ENCODE measurements around the gene CELA2A. TPM values are rescaled to one million over a fixed set of nuclear protein-coding genes. Genes with fewer than 3 reads are reported as not detected.
"Not testable (repeated sequence)": the region's sequence is repeated elsewhere in the genome, so short reads cannot be mapped to it uniquely, and the experiment has no call there.

Gene CELA2A
- total RNA-seq, 1 donor from 2014 or later = not detected

- H2AFZ ChIP-seq (replicated peaks) = no peak overlapping the region
- no peak overlapping the region for H3K4me2 ChIP-seq
- H3K36me3 Mint-ChIP-seq = no peaks in the 10 kb centered on the region
- no peak for TF ChIP-seq EZH2 (IDR thresholded peaks at IDR 0.05)
- TF ChIP-seq, protein P1, sequence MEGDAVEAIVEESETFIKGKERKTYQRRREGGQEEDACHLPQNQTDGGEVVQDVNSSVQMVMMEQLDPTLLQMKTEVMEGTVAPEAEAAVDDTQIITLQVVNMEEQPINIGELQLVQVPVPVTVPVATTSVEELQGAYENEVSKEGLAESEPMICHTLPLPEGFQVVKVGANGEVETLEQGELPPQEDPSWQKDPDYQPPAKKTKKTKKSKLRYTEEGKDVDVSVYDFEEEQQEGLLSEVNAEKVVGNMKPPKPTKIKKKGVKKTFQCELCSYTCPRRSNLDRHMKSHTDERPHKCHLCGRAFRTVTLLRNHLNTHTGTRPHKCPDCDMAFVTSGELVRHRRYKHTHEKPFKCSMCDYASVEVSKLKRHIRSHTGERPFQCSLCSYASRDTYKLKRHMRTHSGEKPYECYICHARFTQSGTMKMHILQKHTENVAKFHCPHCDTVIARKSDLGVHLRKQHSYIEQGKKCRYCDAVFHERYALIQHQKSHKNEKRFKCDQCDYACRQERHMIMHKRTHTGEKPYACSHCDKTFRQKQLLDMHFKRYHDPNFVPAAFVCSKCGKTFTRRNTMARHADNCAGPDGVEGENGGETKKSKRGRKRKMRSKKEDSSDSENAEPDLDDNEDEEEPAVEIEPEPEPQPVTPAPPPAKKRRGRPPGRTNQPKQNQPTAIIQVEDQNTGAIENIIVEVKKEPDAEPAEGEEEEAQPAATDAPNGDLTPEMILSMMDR (IDR thresholded peaks at IDR 0.05) = no peak
- no peak for TF ChIP-seq EZH2phosphoT487 (IDR thresholded peaks at IDR 0.05)
- no peaks in the 10 kb centered on the region for H3K4me1 ChIP-seq
- H3K79me2 ChIP-seq (ENCODE audit: low read depth) = no peaks in the 10 kb centered on the region
- no peak overlapping the region for H3K9ac ChIP-seq
- no peak overlapping the region for H3K27ac ChIP-seq
- peaks cover 24% of the 10 kb centered on the region for H3K4me1 Mint-ChIP-seq
- H3K9me3 Mint-ChIP-seq = no peaks in the 10 kb centered on the region
- no peaks in the 10 kb centered on the region for H4K20me1 ChIP-seq (ENCODE audit: low read depth)
- no peaks in the 10 kb centered on the region for H3K27me3 ChIP-seq
- peaks cover 10% of the 10 kb centered on the region for H3K27me3 Mint-ChIP-seq (ENCODE audit: insufficient read depth, low read depth)
- no peaks in the 10 kb centered on the region for H3K36me3 ChIP-seq
- no peak overlapping the region for H3K4me3 ChIP-seq
- no peaks in the 10 kb centered on the region for H3F3A ChIP-seq (ENCODE audit: low read depth)
- H3K4me3 Mint-ChIP-seq = no peak overlapping the region
- DNase-seq (ENCODE audit: low spot score) = no peak
- no peaks in the 10 kb centered on the region for H3K9me3 ChIP-seq (ENCODE audit: low read depth)
- H3K27ac Mint-ChIP-seq = peak overlapping the region; percentile 10
Measured at GRCh38 chr1:15455522-15455921, 1.0 kb upstream of the CELA2A start.

DNA sequence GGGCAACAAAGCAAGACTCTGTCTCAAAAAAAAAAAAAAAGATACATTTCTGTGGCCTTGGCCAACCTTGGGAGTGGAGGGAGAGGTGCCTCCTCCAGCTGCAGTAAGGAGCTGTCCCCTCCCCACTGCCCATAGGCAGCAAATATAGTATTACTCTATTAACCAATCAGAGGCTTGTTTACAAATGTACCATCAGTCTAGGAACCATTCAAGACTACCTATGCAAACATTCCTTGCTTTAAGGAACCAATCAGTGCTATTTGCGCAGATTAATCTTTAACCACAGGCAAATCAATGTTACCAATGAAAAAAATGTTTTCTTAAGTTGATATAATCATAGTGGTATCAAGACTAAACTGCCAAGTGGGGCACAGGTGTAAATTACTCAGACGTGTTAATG, 1.1 kb downstream of the CELA2A start:
- Histone ChIP-seq H3K36me3 (no peaks in the 10 kb centered on the region), H3K4me1 (no peaks in the 10 kb centered on the region), H3F3A (ENCODE audit: low read depth) (no peaks in the 10 kb centered on the region), H3K4me2 (no peak overlapping the region), H3K9ac (no peak overlapping the region), H3K27me3 (no peaks in the 10 kb centered on the region), H3K4me3 (no peak overlapping the region), H3K79me2 (ENCODE audit: low read depth) (no peaks in the 10 kb centered on the region), H4K20me1 (ENCODE audit: low read depth) (no peaks in the 10 kb centered on the region), H2AFZ (replicated peaks) (no peak overlapping the region), H3K9me3 (ENCODE audit: low read depth) (no peaks in the 10 kb centered on the region), H3K27ac (no peak overlapping the region)
- TF ChIP-seq, protein P1 (IDR thresholded peaks at IDR 0.05) = no peak
- TF ChIP-seq EZH2phosphoT487 (IDR thresholded peaks at IDR 0.05) (no peak), EZH2 (IDR thresholded peaks at IDR 0.05) (no peak)
- DNase-seq (ENCODE audit: low spot score) = no peak
- no peaks in the 10 kb centered on the region for H3K36me3 Mint-ChIP-seq
- peaks cover 28% of the 10 kb centered on the region for H3K4me1 Mint-ChIP-seq
- peaks cover 8% of the 10 kb centered on the region for H3K27me3 Mint-ChIP-seq (ENCODE audit: insufficient read depth, low read depth)
- H3K27ac Mint-ChIP-seq = no peak overlapping the region
- H3K9me3 Mint-ChIP-seq = no peaks in the 10 kb centered on the region
- no peak overlapping the region for H3K4me3 Mint-ChIP-seq

- H3K27ac ChIP-seq; H3K4me1 ChIP-seq; H4K20me1 ChIP-seq (ENCODE audit: low read depth); H3K27me3 Mint-ChIP-seq (ENCODE audit: insufficient read depth, low read depth); H3F3A ChIP-seq (ENCODE audit: low read depth); H3K4me3 ChIP-seq; H3K36me3 Mint-ChIP-seq; DNase-seq (ENCODE audit: low spot score); H3K4me2 ChIP-seq; H3K9me3 Mint-ChIP-seq; H2AFZ ChIP-seq (replicated peaks); H3K9me3 ChIP-seq (ENCODE audit: low read depth); H3K9ac ChIP-seq; H3K79me2 ChIP-seq (ENCODE audit: low read depth); H3K36me3 ChIP-seq; H3K4me3 Mint-ChIP-seq; H3K27me3 ChIP-seq; H3K27ac Mint-ChIP-seq: not testable (repeated sequence)
- peaks cover 28% of the 10 kb centered on the region for H3K4me1 Mint-ChIP-seq
Measured at GRCh38 chr1:15458388-15458787, 1.9 kb downstream of the CELA2A start.

GRCh38 chr1:15459771-15460707, 3.5 kb downstream of the CELA2A start:
- H3K4me2 ChIP-seq = no peak overlapping the region
- peaks cover 35% of the 10 kb centered on the region for H3K4me1 Mint-ChIP-seq

More at GRCh38 chr1:15459771-15460707, 3.5 kb downstream of the CELA2A start:
- no peak for DNase-seq (ENCODE audit: low spot score)
- Histone ChIP-seq H3K9me3 (ENCODE audit: low read depth) (no peaks in the 10 kb centered on the region), H3K36me3 (no peaks in the 10 kb centered on the region), H3F3A (ENCODE audit: low read depth) (no peaks in the 10 kb centered on the region), H3K27ac (no peak overlapping the region), H3K9ac (no peak overlapping the region), H4K20me1 (ENCODE audit: low read depth) (no peaks in the 10 kb centered on the region), H3K79me2 (ENCODE audit: low read depth) (no peaks in the 10 kb centered on the region), H3K4me1 (no peaks in the 10 kb centered on the region), H3K27me3 (no peaks in the 10 kb centered on the region), H3K4me3 (no peak overlapping the region), H2AFZ (replicated peaks) (no peak overlapping the region)
- H3K9me3 Mint-ChIP-seq = no peaks in the 10 kb centered on the region
- no peaks in the 10 kb centered on the region for H3K36me3 Mint-ChIP-seq
- no peak overlapping the region for H3K4me3 Mint-ChIP-seq
- H3K27me3 Mint-ChIP-seq (ENCODE audit: insufficient read depth, low read depth) = peaks cover 7% of the 10 kb centered on the region
- no peak for TF ChIP-seq EZH2 (IDR thresholded peaks at IDR 0.05)
- TF ChIP-seq, protein P1 (IDR thresholded peaks at IDR 0.05) = no peak
- H3K27ac Mint-ChIP-seq = peak overlapping the region; percentile 88

Measured in neural progenitor cell (in vitro differentiated cells).